HepG2 (cell line): Measurements from ENCODE around the gene CEP128. TPM values are rescaled to one million over a fixed set of nuclear protein-coding genes. Genes with fewer than 3 reads are reported as not detected.

Source experiments
- ATAC-seq: fragments of 200-7000 bp; cut with Tn5 transposase; 3 replicates; pipeline ENCODE4 v1.9.1; 2020; ENCODE audit warnings: mild to moderate bottlenecking, moderate library complexity
- BruUV-seq: library from RNA; stranded (reverse); fragments of 400-500 nt; replicated peaks from 2 replicates; lab custom pipeline; 2021; lab: Mats Ljungman, UMichigan
- CTCF ChIA-PET: fragments of 300-600 bp; formaldehyde crosslinking; extraction: SDS; loops from one replicate; lab custom pipeline; 2021; ENCODE audit warnings: low total read pairs, inconsistent platforms, low intra/inter-chr PET ratio; lab: Yijun Ruan, JAX
- POLR2A ChIA-PET: fragments of 350-600 bp; sonication (Branson Sonifier 250); formaldehyde crosslinking; loops from one replicate; lab custom pipeline; 2020; ENCODE audit warnings: antibody characterized with exemption, inconsistent platforms; lab: Yijun Ruan, JAX
- DNase-seq: peaks from one replicate; pipeline ENCODE4 v3.0.0-alpha.2; 2015; ENCODE audit warnings: low spot score
- FAIRE-seq: peaks from 3 replicates; lab custom pipeline; 2011; peaks lifted over from hg19 to GRCh38; lab: Jason Lieb, UNC
- H2AFZ ChIP-seq: one replicate; pipeline ENCODE4 v1.6.1; 2011; ENCODE audit warnings: low read length, inconsistent platforms
- H3K27ac ChIP-seq: fragments of 300-600 bp; 3 replicates; pipeline ENCODE4 v1.8.0; 2011; ENCODE audit warnings: mixed run types, mild to moderate bottlenecking, mixed read lengths, low read length, inconsistent platforms; ENCODE audit not compliant: insufficient read depth; ENCODE audit errors: extremely low read length
- H3K27me3 ChIP-seq, 2 experiments: fragments of 200-600 bp in 1 of 2; 2 replicates in 1 of 2; 3 replicates in 1 of 2; pipeline versions ENCODE4 v1.6.0 to v1.8.0; 2011; ENCODE audit warnings: low read length in 2 of 2, mild to moderate bottlenecking in 2 of 2, moderate library complexity in 2 of 2, inconsistent platforms in 1 of 2; ENCODE audit not compliant: insufficient read depth in 2 of 2, control insufficient read depth in 1 of 2
- H3K36me3 ChIP-seq, 2 experiments: fragments of 200-600 bp in 1 of 2; replicated peaks in 1 of 2; 2 replicates in 1 of 2; 3 replicates in 1 of 2; pipeline versions ENCODE4 v1.5.1 to v1.8.0; 2011; ENCODE audit warnings: low read length in 2 of 2, inconsistent platforms in 1 of 2; ENCODE audit not compliant: insufficient read depth in 2 of 2, control insufficient read depth in 1 of 2
- H3K4me1 ChIP-seq: 2 replicates; pipeline ENCODE4 v1.5.1; 2012; ENCODE audit warnings: low read length, inconsistent platforms; ENCODE audit not compliant: insufficient read depth
- H3K4me2 ChIP-seq: 2 replicates; pipeline ENCODE4 v1.6.0; 2011; ENCODE audit warnings: low read depth, low read length, inconsistent platforms
- H3K4me3 ChIP-seq, 3 experiments: fragments of 200-600 bp in 1 of 3; sonication (generic), shearing (Covaris generic) in 1 of 3; replicated peaks in 1 of 3; 2 replicates each; pipeline ENCODE4 v1.5.1; 2011 to 2016; ENCODE audit warnings: low read length in 3 of 3, inconsistent platforms in 2 of 3, low read depth in 2 of 3, mild to moderate bottlenecking in 2 of 3, control low read depth in 1 of 3, mixed read lengths in 1 of 3; ENCODE audit not compliant: insufficient read depth in 1 of 3
- H3K79me2 ChIP-seq: one replicate; pipeline ENCODE4 v1.6.1; 2011; ENCODE audit warnings: low read length, inconsistent platforms; ENCODE audit not compliant: insufficient read depth
- H3K9ac ChIP-seq: 2 replicates; pipeline ENCODE4 v1.6.0; 2011; ENCODE audit warnings: mild to moderate bottlenecking, low read depth, low read length, inconsistent platforms; ENCODE audit not compliant: insufficient read depth
- H3K9me3 ChIP-seq: 2 replicates; pipeline ENCODE4 v1.5.1; 2012; ENCODE audit warnings: mild to moderate bottlenecking, low read length
- H4K20me1 ChIP-seq: 2 replicates; pipeline ENCODE4 v1.6.0; 2011; ENCODE audit warnings: inconsistent platforms, mild to moderate bottlenecking, low read length, moderate library complexity; ENCODE audit not compliant: insufficient read depth
- EEA1 ChIP-seq: sonication (generic); formaldehyde crosslinking; IDR thresholded peaks from 2 replicates; pipeline ENCODE4 v1.5.1; 2020; ENCODE audit warnings: mild to moderate bottlenecking, missing genetic modification reagents, borderline replicate concordance
- EP300 ChIP-seq, 3 experiments: sonication (generic) in 1 of 3; formaldehyde crosslinking in 1 of 3; IDR thresholded peaks; 2 replicates each; pipeline versions ENCODE4 v1.5.1 to v1.6.1; 2011 to 2020; ENCODE audit warnings: low read depth in 2 of 3, low read length in 2 of 3, borderline replicate concordance in 1 of 3, improper control_type of control experiment in 1 of 3, mild to moderate bottlenecking in 1 of 3, missing genetic modification reagents in 1 of 3, moderate library complexity in 1 of 3
- HNF4A ChIP-seq: sonication (generic); formaldehyde crosslinking; IDR thresholded peaks from 2 replicates; pipeline ENCODE4 v1.4.0; 2020; ENCODE audit warnings: missing genetic modification reagents
- KLF12 ChIP-seq: sonication (generic); formaldehyde crosslinking; IDR thresholded peaks from 2 replicates; pipeline ENCODE4 v1.4.0; 2020; ENCODE audit warnings: missing genetic modification reagents, borderline replicate concordance
- NONO ChIP-seq, 2 experiments: fragments of 450-650 bp in 1 of 2; sonication (generic) in 1 of 2; formaldehyde crosslinking in 1 of 2; IDR thresholded peaks in 1 of 2; conservative IDR thresholded peaks in 1 of 2; 2 replicates each; pipeline versions ENCODE4 v1.6.1 to v1.8.0; 2017 to 2022; ENCODE audit warnings: mild to moderate bottlenecking in 1 of 2, missing genetic modification reagents in 1 of 2, moderate library complexity in 1 of 2
- NR2F6 ChIP-seq, 2 experiments: IDR thresholded peaks; 2 replicates each; pipeline ENCODE4 v1.6.1; 2016; ENCODE audit warnings: antibody characterized with exemption in 1 of 2, mild to moderate bottlenecking in 1 of 2
- NRL ChIP-seq: sonication (generic); formaldehyde crosslinking; IDR thresholded peaks from 2 replicates; pipeline ENCODE4 v1.5.0; 2020; ENCODE audit warnings: missing genetic modification reagents, mild to moderate bottlenecking, moderate library complexity, borderline replicate concordance
- PCBP2 ChIP-seq: fragments of 200-400 bp; formaldehyde crosslinking; optimal IDR thresholded peaks from 2 replicates; pipeline ENCODE3; 2018; ENCODE audit warnings: low read length, low read depth; ENCODE audit not compliant: poor library complexity, severe bottlenecking
- RAD51 ChIP-seq: fragments of 450-650 bp; IDR thresholded peaks from 2 replicates; pipeline ENCODE4 v1.6.1; 2016; ENCODE audit warnings: borderline replicate concordance
- SP5 ChIP-seq: IDR thresholded peaks from 2 replicates; pipeline ENCODE4 v1.6.1; 2016; ENCODE audit warnings: low read depth, borderline replicate concordance
- TCF7L2 ChIP-seq: IDR thresholded peaks from 2 replicates; pipeline ENCODE4 v1.6.1; 2011; ENCODE audit warnings: mild to moderate bottlenecking, low read depth, low read length, moderate library complexity
- UBTF ChIP-seq: sonication (generic); formaldehyde crosslinking; IDR thresholded peaks from 2 replicates; pipeline ENCODE4 v1.4.0; 2020; ENCODE audit warnings: mild to moderate bottlenecking, missing genetic modification reagents
- ZBTB7B ChIP-seq: sonication (generic); formaldehyde crosslinking; IDR thresholded peaks from 2 replicates; pipeline ENCODE4 v1.4.0; 2020; ENCODE audit warnings: missing genetic modification reagents
- ZNF549 ChIP-seq: sonication (generic); formaldehyde crosslinking; IDR thresholded peaks from 2 replicates; pipeline ENCODE4 v1.5.0; 2020; ENCODE audit warnings: missing genetic modification reagents
- ZNF660 ChIP-seq: sonication (generic); formaldehyde crosslinking; IDR thresholded peaks from 2 replicates; pipeline ENCODE4 v1.5.1; 2020; ENCODE audit warnings: mild to moderate bottlenecking, low read depth, missing genetic modification reagents, borderline replicate concordance
- ZNF670 ChIP-seq: sonication (generic); formaldehyde crosslinking; IDR thresholded peaks from 2 replicates; pipeline ENCODE4 v1.8.0; 2022; ENCODE audit warnings: mild to moderate bottlenecking, missing genetic modification reagents, borderline replicate concordance
- ZNF749 ChIP-seq: sonication (generic); formaldehyde crosslinking; IDR thresholded peaks from 2 replicates; pipeline ENCODE4 v1.8.0; 2022; ENCODE audit warnings: mild to moderate bottlenecking, missing genetic modification reagents, moderate library complexity, borderline replicate concordance
- WGBS: methylation state at CpG from one replicate; pipeline ENCODE4 v1.1.6; 2017; ENCODE audit warnings: low lambda C conversion rate; 5-methylcytosine and 5-hydroxymethylcytosine counted together
- in situ Hi-C: cut with HindIII; loops from 2 replicates; pipeline ENCODE4 v1.10.0; 2017; ENCODE audit warnings: low pct_unique_long_range_greater_than_20kb; ENCODE audit not compliant: extremely low pct_ligation_motif_present
- intact Hi-C: fragments of 100-400 bp; cut with micrococcal nuclease; formaldehyde crosslinking; loops from one replicate; pipeline ENCODE4 v1.10.0; 2022; ENCODE audit not compliant: unreplicated experiment
- polyA plus RNA-seq, 8 experiments: library from polyadenylated mRNA; depleted of rRNA in 3 of 8; stranded (reverse) in 7 of 8; unstranded in 1 of 8; fragments of >200 nt; fragmentation: Illumina TruSeq in 4 of 8; extraction: Trizol in 4 of 8; gene quantifications; 2 replicates each; pipeline versions ENCODE4 v1.2.1 to v1.2.3, GENCODE V29; 2011 to 2016; ENCODE audit warnings: low read depth in 4 of 8, missing spikeins in 1 of 8, mixed read lengths in 1 of 8; ENCODE audit not compliant: insufficient read depth in 1 of 8
- total RNA-seq, 5 experiments: library from RNA; depleted of rRNA; stranded (reverse); fragments of >200 nt; fragmentation: Illumina TruSeq; extraction: Trizol; gene quantifications; 2 replicates each; pipeline ENCODE4 v1.2.3, GENCODE V29; 2016; ENCODE audit warnings: low read depth in 1 of 5

CEP128 gene
- total and polyA plus RNA-seq, 2 of the 13 experiments (the other 11 are each of a cell fraction or from before 2014, with no cell fraction given) = 1.3 to 7.5 TPM

- in situ Hi-C loops = no loop called here
- Histone ChIP-seq H3K4me1 (no peaks in the 10 kb centered on the region), H3K9ac (no peak overlapping the region), H3K27me3 (peaks cover 4 to 72% of the 10 kb centered on the region in 2 experiments), H4K20me1 (no peaks in the 10 kb centered on the region; the same call in 1 of the 2 replicates), H3K9me3 (peaks cover 29% of the 10 kb centered on the region), H2AFZ (no peak overlapping the region), H3K36me3 (no peaks in the 10 kb centered on the region), H3K4me3 (no peak overlapping the region), H3K79me2 (no peaks in the 10 kb centered on the region), H3K4me2 (no peak overlapping the region), H3K27ac (no peak overlapping the region)
- FAIRE-seq = no peak
- no TSS peak for BruUV-seq
- 12% methylated on average over 4 of the region's 4 CpGs for whole genome bisulfite sequencing
- intact Hi-C loops = no loop called here
- POLR2A ChIA-PET = no interaction called here
- no peak for DNase-seq
- CTCF ChIA-PET = no interaction called here
- ATAC-seq = no peak
- no peak for TF ChIP-seq NRL (CRISPR knock-in tag)
- no peak for TF ChIP-seq EP300 (IDR thresholded peaks at IDR 0.05; ENCODE audit: low read depth in 2 of 2, low read length in 2 of 2)
- TF ChIP-seq EP300 (CRISPR knock-in tag; IDR thresholded peaks at IDR 0.05; ENCODE audit: borderline replicate concordance) = no peak
- no peak for TF ChIP-seq ZNF660 (CRISPR knock-in tag)
- TF ChIP-seq ZNF549 (CRISPR knock-in tag) = no peak
- TF ChIP-seq KLF12 (CRISPR knock-in tag) = no peak
- no peak for TF ChIP-seq PCBP2
- no peak for TF ChIP-seq ZNF749
- no peak for TF ChIP-seq ZBTB7B (CRISPR knock-in tag)
- TF ChIP-seq RAD51 = no peak
- TF ChIP-seq SP5 = no peak
- TF ChIP-seq NR2F6 (IDR thresholded peaks at IDR 0.05) = no peak
- no peak for TF ChIP-seq NR2F6 (CRISPR knock-in tag; IDR thresholded peaks at IDR 0.05)
- no peak for TF ChIP-seq HNF4A
- no peak for TF ChIP-seq ZNF670 (CRISPR knock-in tag)
- no peak for TF ChIP-seq NONO (IDR thresholded peaks at IDR 0.05)
- no peak for TF ChIP-seq NONO (CRISPR knock-in tag; conservative IDR thresholded peaks at IDR 0.05)
- no peak for TF ChIP-seq UBTF (CRISPR knock-in tag)
- TF ChIP-seq EEA1 (CRISPR knock-in tag) = no peak
- TF ChIP-seq TCF7L2 = no peak
Measured at GRCh38 chr14:80475074-80475473, 466.5 kb downstream of the CEP128 start.
